GM23248 (cell line): ENCODE results near the gene SDC1. TPM values are rescaled to one million over a fixed set of nuclear protein-coding genes. Genes with fewer than 3 reads are reported as not detected.

Experiments used
- DNase-seq: peaks from one replicate; pipeline ENCODE4 v3.0.0-alpha.2; 2015
- H2AFZ ChIP-seq: fragments of 200-600 bp; sonication (generic); 2 replicates; pipeline ENCODE4 v1.6.1; 2016; ENCODE audit warnings: antibody characterized with exemption
- H3F3A ChIP-seq: fragments of 200-600 bp; sonication (generic); 2 replicates; pipeline ENCODE4 v1.6.1; 2016; ENCODE audit warnings: mild to moderate bottlenecking, antibody characterized with exemption, mixed run types; ENCODE audit not compliant: insufficient read depth
- H3K27ac ChIP-seq: fragments of 200-600 bp; sonication (generic); 2 replicates; pipeline ENCODE4 v1.5.1; 2016; ENCODE audit warnings: mild to moderate bottlenecking
- H3K27me3 ChIP-seq: fragments of 200-600 bp; sonication (generic); replicated peaks from 2 replicates; pipeline ENCODE4 v1.6.1; 2016; ENCODE audit warnings: mild to moderate bottlenecking; ENCODE audit not compliant: insufficient read depth
- H3K36me3 ChIP-seq: fragments of 200-600 bp; sonication (generic); 2 replicates; pipeline ENCODE4 v1.6.1; 2016; ENCODE audit warnings: low read depth, mild to moderate bottlenecking
- H3K4me1 ChIP-seq: fragments of 200-600 bp; sonication (generic); 2 replicates; pipeline ENCODE4 v1.6.1; 2016; ENCODE audit warnings: mild to moderate bottlenecking; ENCODE audit not compliant: insufficient read depth
- H3K4me2 ChIP-seq: fragments of 200-600 bp; sonication (generic); one replicate; pipeline ENCODE4 v1.6.1; 2016; ENCODE audit warnings: mild to moderate bottlenecking; ENCODE audit not compliant: unreplicated experiment
- H3K4me3 ChIP-seq: fragments of 200-600 bp; sonication (generic); 2 replicates; pipeline ENCODE4 v1.5.1; 2016; ENCODE audit warnings: mild to moderate bottlenecking
- H3K79me2 ChIP-seq: fragments of 200-600 bp; sonication (generic); 2 replicates; pipeline ENCODE4 v1.6.1; 2016; ENCODE audit warnings: mild to moderate bottlenecking; ENCODE audit not compliant: insufficient read depth
- H3K9ac ChIP-seq: fragments of 200-600 bp; sonication (generic); 2 replicates; pipeline ENCODE4 v1.6.1; 2016; ENCODE audit warnings: mild to moderate bottlenecking
- H3K9me2 ChIP-seq: fragments of 200-600 bp; sonication (generic); 2 replicates; pipeline ENCODE4 v1.6.1; 2016; ENCODE audit warnings: mixed run types, mild to moderate bottlenecking, moderate library complexity; ENCODE audit not compliant: insufficient read depth
- H3K9me3 ChIP-seq: fragments of 200-600 bp; sonication (generic); one replicate; pipeline ENCODE4 v1.6.1; 2017; ENCODE audit warnings: low read depth
- H4K20me1 ChIP-seq: fragments of 200-600 bp; sonication (generic); 2 replicates; pipeline ENCODE4 v1.6.0; 2016; ENCODE audit not compliant: insufficient read depth
- EZH2 ChIP-seq: fragments of 200-600 bp; sonication (generic); IDR thresholded peaks from 2 replicates; pipeline ENCODE4 v1.6.1; 2018; ENCODE audit warnings: antibody characterized with exemption, mild to moderate bottlenecking; ENCODE audit not compliant: insufficient read depth, poor library complexity, severe bottlenecking
- EZH2phosphoT487 ChIP-seq: fragments of 200-600 bp; sonication (generic); IDR thresholded peaks from 2 replicates; pipeline ENCODE4 v1.6.1; 2018; ENCODE audit warnings: antibody characterized with exemption, moderate library complexity, mild to moderate bottlenecking, low read depth; ENCODE audit not compliant: insufficient read depth
- WGBS, 2 experiments: methylation state at CpG; one replicate each; pipeline ENCODE4 v1.1.6; 2015 to 2017; ENCODE audit warnings: low lambda C conversion rate in 2 of 2, low coverage in 1 of 2; ENCODE audit errors: missing lambda C conversion rate in 2 of 2; 5-methylcytosine and 5-hydroxymethylcytosine counted together
- in situ Hi-C: fragments of 300-500 bp; cut with MboI; formaldehyde crosslinking; loops from 2 replicates; pipeline ENCODE4 v1.15.0; 2020
- polyA plus RNA-seq: library from polyadenylated mRNA; unstranded; fragments of >200 nt; fragmentation: Nextera tagmentation; extraction: Ambion mirVana; gene quantifications from 2 replicates; pipeline ENCODE4 v1.2.1, GENCODE V29; 2016
- total RNA-seq: library from RNA; depleted of rRNA; stranded (reverse); fragments of >200 nt; shearing (Covaris generic); gene quantifications from 2 replicates; pipeline ENCODE4 v1.2.3, GENCODE V29; 2014

Gene SDC1
- total and polyA plus RNA-seq, 2 experiments from 2014 or later, result 24.5 to 33.1 TPM

DNA sequence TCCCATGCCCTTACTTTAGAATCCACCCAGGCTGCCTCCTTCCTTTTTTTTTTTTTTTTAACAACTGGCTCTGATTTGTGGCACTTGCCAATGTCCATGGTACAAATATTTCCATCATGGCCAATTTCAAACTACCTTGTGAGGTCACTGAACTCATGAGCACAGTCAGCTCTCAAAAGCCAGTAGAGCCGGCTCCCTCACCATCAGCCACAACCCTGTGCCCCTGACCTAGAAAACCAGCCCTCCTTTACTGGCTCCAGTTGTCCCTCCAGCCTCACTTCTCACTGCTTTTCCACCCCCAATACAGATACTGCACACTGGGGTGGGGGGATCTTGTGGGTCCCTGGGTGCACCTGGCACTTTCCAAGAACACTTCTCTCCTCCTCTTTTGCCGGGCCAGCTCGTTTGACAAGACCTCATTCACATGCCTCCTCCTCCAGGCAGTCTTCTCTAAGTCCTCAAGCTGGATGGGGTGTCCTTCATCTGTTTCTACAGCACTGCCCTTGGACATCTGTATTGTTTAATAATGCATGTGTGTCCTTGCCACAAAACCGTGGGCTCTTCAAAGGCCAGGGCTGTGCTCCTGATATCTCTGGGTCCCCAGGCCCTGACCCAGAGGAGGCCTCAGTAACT is 35.5 kb downstream of the SDC1 start:
- Histone ChIP-seq H3K27ac (no peak overlapping the region), H3K79me2 (no peaks in the 10 kb centered on the region), H3K27me3 (no peaks in the 10 kb centered on the region), H3K4me3 (no peak overlapping the region), H3K36me3 (no peaks in the 10 kb centered on the region), H2AFZ (no peak overlapping the region), H3K4me2 (no peak overlapping the region), H3F3A (no peaks in the 10 kb centered on the region), H3K9me3 (no peaks in the 10 kb centered on the region), H3K9me2 (no peaks in the 10 kb centered on the region), H4K20me1 (no peaks in the 10 kb centered on the region), H3K4me1 (peaks cover 1% of the 10 kb centered on the region; the same call in 1 of the 2 replicates), H3K9ac (no peak overlapping the region)
- 48 to 52% methylated on average over 4 of the region's 4 CpGs for WGBS, 2 experiments
- no peak for TF ChIP-seq EZH2phosphoT487
- TF ChIP-seq EZH2, result no peak
- DNase-seq, result no peak
- in situ Hi-C loops, result no loop called here

DNA sequence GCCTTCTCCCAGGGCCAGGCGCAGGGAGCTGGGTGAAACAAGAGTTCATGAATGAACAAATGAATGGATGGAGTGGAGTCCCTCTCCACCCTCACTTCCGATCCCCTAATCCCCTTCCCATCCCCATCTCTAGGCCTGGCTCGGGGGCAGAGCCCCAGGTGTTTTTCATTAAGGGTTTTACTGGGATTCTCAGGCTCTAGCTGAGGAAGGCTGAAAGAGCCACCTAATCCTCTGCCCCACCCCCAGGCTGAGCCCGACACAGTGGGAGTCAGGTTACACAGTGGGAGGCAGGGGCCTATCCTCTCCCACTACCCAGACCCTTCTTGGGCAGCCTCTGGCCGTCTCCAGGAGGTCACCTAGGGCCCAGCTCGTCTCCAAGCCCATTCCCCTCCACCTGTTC is 36.1 kb downstream of the SDC1 start:
- no peak overlapping the region for H3K27ac ChIP-seq
- DNase-seq, result no peak
- WGBS, 2 experiments, result 46 to 47% methylated on average over 6 of the region's 6 CpGs
- no peaks in the 10 kb centered on the region for H3K9me2 ChIP-seq
- H3K27me3 ChIP-seq, result no peaks in the 10 kb centered on the region
- H3K4me1 ChIP-seq, result peaks cover 7% of the 10 kb centered on the region
- no peaks in the 10 kb centered on the region for H3K36me3 ChIP-seq
- no peak for TF ChIP-seq EZH2
- TF ChIP-seq EZH2phosphoT487, result no peak
- no peak overlapping the region for H3K4me2 ChIP-seq
- no peaks in the 10 kb centered on the region for H3K79me2 ChIP-seq
- no peaks in the 10 kb centered on the region for H3F3A ChIP-seq
- H2AFZ ChIP-seq, result no peak overlapping the region
- no peak overlapping the region for H3K4me3 ChIP-seq
- H3K9ac ChIP-seq, result no peak overlapping the region
- no peaks in the 10 kb centered on the region for H3K9me3 ChIP-seq
- H4K20me1 ChIP-seq, result no peaks in the 10 kb centered on the region
- in situ Hi-C loops, result no loop called here

DNA sequence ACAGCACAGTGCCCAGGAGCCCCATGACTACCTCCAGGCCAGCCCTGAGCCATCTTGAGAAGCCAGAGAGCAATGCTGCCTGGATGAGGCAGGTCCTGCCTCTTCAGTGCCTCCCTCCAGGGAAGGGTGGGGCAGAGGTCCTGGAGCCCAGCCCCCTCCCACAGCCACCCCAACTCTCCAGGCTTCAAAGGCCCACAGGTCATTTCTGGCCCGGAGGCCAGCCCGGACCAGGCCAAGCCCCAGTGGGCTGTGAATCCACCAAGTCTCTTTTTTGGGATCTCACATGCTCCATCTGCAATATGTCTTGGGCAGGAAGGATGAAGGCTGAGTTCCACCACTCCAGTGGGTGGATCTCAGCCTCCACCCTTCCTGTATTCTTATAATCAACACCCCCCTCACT is 36.7 kb downstream of the SDC1 start:
- Histone ChIP-seq H4K20me1 (no peaks in the 10 kb centered on the region), H3K36me3 (no peaks in the 10 kb centered on the region), H3K4me3 (no peak overlapping the region), H3K27ac (no peak overlapping the region), H3K9ac (no peak overlapping the region), H3K79me2 (no peaks in the 10 kb centered on the region), H3K4me2 (no peak overlapping the region), H3K4me1 (peaks cover 10% of the 10 kb centered on the region), H3K9me3 (no peaks in the 10 kb centered on the region), H3K9me2 (no peaks in the 10 kb centered on the region), H3K27me3 (no peaks in the 10 kb centered on the region), H2AFZ (no peak overlapping the region), H3F3A (no peaks in the 10 kb centered on the region)
- WGBS, 2 experiments, result 82 to 87% methylated on average over 2 of the region's 2 CpGs
- in situ Hi-C loops, result no loop called here
- DNase-seq, result no peak
- TF ChIP-seq EZH2, result no peak
- TF ChIP-seq EZH2phosphoT487, result no peak

DNA sequence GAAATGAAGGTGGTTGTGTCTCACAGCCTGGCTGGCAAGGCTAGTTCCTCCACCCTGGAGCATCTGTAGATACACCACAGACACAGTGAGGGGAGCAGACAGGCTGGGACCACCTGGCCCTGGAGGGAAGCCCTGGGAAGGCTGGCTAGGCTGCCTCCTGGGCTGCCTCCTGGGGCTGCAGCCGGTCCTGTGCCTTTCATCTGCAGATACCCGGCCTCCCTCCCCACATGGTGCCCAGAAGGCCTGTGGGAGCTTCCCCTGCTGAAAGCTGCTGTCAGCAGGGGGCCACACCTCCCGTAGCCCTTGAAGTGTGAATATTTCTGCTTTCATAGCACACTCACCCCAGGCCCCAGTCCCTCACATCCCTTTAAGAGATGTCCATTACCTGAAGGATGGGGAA is 37.6 kb downstream of the SDC1 start:
- Histone ChIP-seq H2AFZ (no peak overlapping the region), H3K9me2 (no peaks in the 10 kb centered on the region), H3K27ac (no peak overlapping the region), H3K36me3 (no peaks in the 10 kb centered on the region), H3K9ac (no peak overlapping the region), H3K79me2 (no peaks in the 10 kb centered on the region), H4K20me1 (no peaks in the 10 kb centered on the region), H3K4me2 (no peak overlapping the region), H3K4me3 (no peak overlapping the region), H3K27me3 (no peaks in the 10 kb centered on the region), H3K4me1 (peaks cover 11% of the 10 kb centered on the region), H3K9me3 (no peaks in the 10 kb centered on the region), H3F3A (0 out of 2 replicates have a peak, but pooled peaks cover 5% of the 10 kb centered on the region)
- TF ChIP-seq EZH2 (no peak), EZH2phosphoT487 (no peak)
- WGBS, 2 experiments, result 35 to 50% methylated on average over 3 of the region's 3 CpGs
- in situ Hi-C loops, result no loop called here
- DNase-seq, result no peak

DNA sequence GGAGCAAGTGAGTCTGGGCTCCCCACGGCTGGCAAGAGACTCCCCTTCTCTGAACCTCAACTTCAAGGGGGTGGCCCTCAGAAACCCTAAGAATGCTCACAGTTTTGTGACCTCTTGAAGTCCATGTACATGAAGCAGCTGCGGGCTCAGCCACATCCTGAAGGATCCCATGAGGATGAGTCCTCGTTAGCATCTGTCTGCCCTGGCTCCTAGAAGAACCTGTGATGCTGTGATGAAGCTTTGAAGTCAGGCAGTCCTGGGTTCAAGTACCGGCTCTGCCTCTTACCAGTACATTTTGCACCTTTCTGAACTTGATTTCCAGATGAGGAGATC is 38.1 kb downstream of the SDC1 start:
- DNase-seq, result no peak
- 0 out of 2 replicates have a peak, but pooled peaks cover 5% of the 10 kb centered on the region for H3F3A ChIP-seq

More for the DNA sequence above, 38.1 kb downstream of the SDC1 start:
- H3K36me3 ChIP-seq, result no peaks in the 10 kb centered on the region
- no peak overlapping the region for H3K4me3 ChIP-seq
- no peak overlapping the region for H2AFZ ChIP-seq
- H4K20me1 ChIP-seq, result no peaks in the 10 kb centered on the region
- H3K4me1 ChIP-seq, result peaks cover 14% of the 10 kb centered on the region
- H3K27ac ChIP-seq, result no peak overlapping the region
- H3K4me2 ChIP-seq, result no peak overlapping the region
- no peaks in the 10 kb centered on the region for H3K9me3 ChIP-seq
- no peaks in the 10 kb centered on the region for H3K9me2 ChIP-seq
- TF ChIP-seq EZH2 (no peak), EZH2phosphoT487 (no peak)
- no peaks in the 10 kb centered on the region for H3K27me3 ChIP-seq
- H3K79me2 ChIP-seq, result no peaks in the 10 kb centered on the region
- no peak overlapping the region for H3K9ac ChIP-seq
- in situ Hi-C loops, result no loop called here
- WGBS, 2 experiments, result 86 to 94% methylated on average over 4 of the region's 4 CpGs
